Upper lobe of left lung (tissue), 6 donors: Measurements from ENCODE around the gene NOD1. TPM values are rescaled to one million over a fixed set of nuclear protein-coding genes. Genes with fewer than 3 reads are reported as not detected.

Experiments used
- ATAC-seq, 2 donors: fragments of 200-7000 bp; cut with Tn5 transposase; one replicate each; pipeline ENCODE4 v1.9.1; 2022; ENCODE audit warnings: mild to moderate bottlenecking in 2 of 2, moderate library complexity in 2 of 2; ENCODE audit not compliant: low FRiP score in 2 of 2
- DNase-seq, 2 donors: peaks; one replicate each; pipeline ENCODE4 v3.0.0-alpha.2; 2019 to 2020
- H3K27ac ChIP-seq, 4 donors: fragments of 200-600 bp; sonication (generic); one replicate each; pipeline ENCODE4 v1.5.1; 2016 to 2019
- H3K27me3 ChIP-seq, 4 donors: fragments of 200-600 bp; sonication (generic); one replicate each; pipeline ENCODE4 v1.5.1; 2017 to 2019
- H3K36me3 ChIP-seq, 4 donors: fragments of 200-600 bp; sonication (generic); one replicate each; pipeline ENCODE4 v1.5.1; 2016 to 2019
- H3K4me1 ChIP-seq, 4 donors: fragments of 200-600 bp; sonication (generic); one replicate each; pipeline ENCODE4 v1.5.1; 2018 to 2019
- H3K4me3 ChIP-seq, 4 donors: fragments of 200-600 bp; sonication (generic); one replicate each; pipeline ENCODE4 v1.5.1; 2017 to 2019; ENCODE audit warnings: mild to moderate bottlenecking in 2 of 4, moderate library complexity in 1 of 4
- H3K9me3 ChIP-seq, 4 donors: fragments of 200-600 bp; sonication (generic); one replicate each; pipeline ENCODE4 v1.5.1; 2018 to 2019
- CTCF ChIP-seq, 6 experiments: fragments of 450-650 bp in 4 of 6; fragments of 200-600 bp in 2 of 6; sonication (generic) in 2 of 6; IDR thresholded peaks; one replicate each; pipeline ENCODE4 v1.5.1; 2016 to 2019; ENCODE audit warnings: antibody characterized with exemption in 6 of 6
- EP300 ChIP-seq, 4 donors: sonication (generic); formaldehyde crosslinking; IDR thresholded peaks; one replicate each; pipeline ENCODE4 v1.5.1; 2017; ENCODE audit warnings: antibody characterized with exemption in 4 of 4, control low read depth in 2 of 4
- POLR2A ChIP-seq, 4 donors: fragments of 450-650 bp; IDR thresholded peaks; one replicate each; pipeline ENCODE4 v1.5.1; 2016 to 2017; ENCODE audit warnings: antibody characterized with exemption in 4 of 4, mild to moderate bottlenecking in 2 of 4
- POLR2AphosphoS5 ChIP-seq, 2 donors: sonication (generic); formaldehyde crosslinking; IDR thresholded peaks; one replicate each; pipeline ENCODE4 v1.5.1; 2017; ENCODE audit warnings: antibody characterized with exemption in 2 of 2
- WGBS, 2 donors: methylation state at CpG; one replicate each; pipeline ENCODE4 v1.1.5; 2017 to 2018; 5-methylcytosine and 5-hydroxymethylcytosine counted together
- total RNA-seq, 6 donors: library from RNA; depleted of rRNA in 4 of 6; stranded (reverse); fragments of >200 nt in 4 of 6; gene quantifications; one replicate each; pipeline versions ENCODE4 v1.1.0 to v1.2.1, GENCODE V29; 2016 to 2021
- donor health status: DM: no; HTN: no; CAD: no; lungs with moderate emphysema.
- donor health status: DM: no; HTN: yes; CAD: no; lungs with severe emphysema.

The NOD1 gene
- total RNA-seq, 6 donors from 2014 or later = 24.7 to 71.2 (median 38.0) TPM

GRCh38 chr7:30464231-30464671, 14.3 kb downstream of the NOD1 start:
- H3K27ac ChIP-seq = peak overlapping the region in 2 of 4 donors; percentile 59 to 61
- no peak for TF ChIP-seq POLR2A (IDR thresholded peaks at IDR 0.05)
- TF ChIP-seq EP300 (IDR thresholded peaks at IDR 0.05) = no peak
- no peak for TF ChIP-seq CTCF (IDR thresholded peaks at IDR 0.05)
- no peak for TF ChIP-seq POLR2AphosphoS5 (IDR thresholded peaks at IDR 0.05)
- 20 to 52% methylated on average over 1 to 5 of the region's 5 CpGs for WGBS, 2 donors
- no peak overlapping the region for H3K4me3 ChIP-seq
- H3K9me3 ChIP-seq = no peaks in the 10 kb centered on the region
- no peaks in the 10 kb centered on the region for H3K27me3 ChIP-seq
- peaks cover 52 to 70% (median 64%) of the 10 kb centered on the region in 4 donors for H3K4me1 ChIP-seq
- DNase-seq (no peak), ATAC-seq (no peak)
- H3K36me3 ChIP-seq = peaks cover 0 to 6% (median 1%) of the 10 kb centered on the region in 4 donors

- DNase-seq = no peak
- peaks cover 0 to 6% (median 1%) of the 10 kb centered on the region in 4 donors for H3K36me3 ChIP-seq
- no peaks in the 10 kb centered on the region for H3K27me3 ChIP-seq
- peak overlapping the region in 2 of 4 donors; percentile 59 to 61 for H3K27ac ChIP-seq
- TF ChIP-seq CTCF (IDR thresholded peaks at IDR 0.05) (no peak), POLR2A (IDR thresholded peaks at IDR 0.05) (no peak), EP300 (IDR thresholded peaks at IDR 0.05) (no peak), POLR2AphosphoS5 (IDR thresholded peaks at IDR 0.05) (no peak)
- H3K9me3 ChIP-seq = no peaks in the 10 kb centered on the region
- no peak overlapping the region for H3K4me3 ChIP-seq
- 68 to 71% methylated on average over 6 of the region's 6 CpGs for WGBS, 2 donors
- H3K4me1 ChIP-seq = peaks cover 46 to 67% (median 60%) of the 10 kb centered on the region in 4 donors
- ATAC-seq = no peak
Observed at GRCh38 chr7:30463405-30464145, 15.0 kb downstream of the NOD1 start.

GRCh38 chr7:30462179-30462578, 16.4 kb downstream of the NOD1 start:
- 70 to 71% methylated on average over 1 of the region's 1 CpG for WGBS, 2 donors
- Histone ChIP-seq H3K27me3 (no peaks in the 10 kb centered on the region), H3K27ac (no peak overlapping the region), H3K4me3 (no peak overlapping the region), H3K9me3 (no peaks in the 10 kb centered on the region), H3K4me1 (peaks cover 39 to 54% (median 47%) of the 10 kb centered on the region in 4 donors), H3K36me3 (peaks cover 0 to 11% (median 3%) of the 10 kb centered on the region in 4 donors)
- no peak for TF ChIP-seq POLR2A (IDR thresholded peaks at IDR 0.05)
- no peak for TF ChIP-seq CTCF (IDR thresholded peaks at IDR 0.05)
- TF ChIP-seq EP300 (IDR thresholded peaks at IDR 0.05) = no peak
- TF ChIP-seq POLR2AphosphoS5 (IDR thresholded peaks at IDR 0.05) = no peak
- DNase-seq = no peak
- no peak for ATAC-seq

- Histone ChIP-seq H3K27ac (peak overlapping the region in 1 of 4 donors; percentile 23), H3K9me3 (no peaks in the 10 kb centered on the region), H3K36me3 (peaks cover 9 to 30% (median 19%) of the 10 kb centered on the region in 4 donors), H3K27me3 (no peaks in the 10 kb centered on the region), H3K4me3 (no peak overlapping the region), H3K4me1 (peaks cover 23 to 36% (median 30%) of the 10 kb centered on the region in 4 donors)
- no peak for TF ChIP-seq POLR2A (IDR thresholded peaks at IDR 0.05)
- TF ChIP-seq EP300 (IDR thresholded peaks at IDR 0.05) = no peak
- TF ChIP-seq POLR2AphosphoS5 (IDR thresholded peaks at IDR 0.05) = no peak
- TF ChIP-seq CTCF (IDR thresholded peaks at IDR 0.05) = no peak
- peak in 1 of 2 donors; percentile 2 for ATAC-seq
- no peak for DNase-seq
- WGBS, 2 donors = 92 to 98% methylated on average over 4 of the region's 4 CpGs
Observed at GRCh38 chr7:30460246-30460633, 18.3 kb downstream of the NOD1 start.
